ENCODE measurements around the gene ROBO3.

GRCh38 chr11:124832571-124832970 is 32.7 kb upstream of the ROBO3 start:
- TF ChIP-seq CTCF (IDR thresholded peaks at IDR 0.05; ENCODE audit: low read depth, low read length, poor library complexity, severe bottlenecking): no peak
- TF ChIP-seq EZH2phosphoT487 (IDR thresholded peaks at IDR 0.05; ENCODE audit: borderline replicate concordance, low read length): no peak
